Activated CD4-positive, alpha-beta memory T cell treated with anti-CD3 and anti-CD28 coated beads, Interleukin-2, amount 10 ng/mL, durations not matched to agents 7 days and 5 days (primary cell): ENCODE measurements around the gene TCP10L. TPM values are rescaled to one million over a fixed set of nuclear protein-coding genes. Genes with fewer than 3 reads are reported as not detected.
"Not testable (repeated sequence)": the region's sequence is repeated elsewhere in the genome, so short reads cannot be mapped to it uniquely, and the experiment has no call there.

ENCODE experiments used
- CTCF ChIA-PET: fragments of 350-600 bp; sonication (Branson Sonifier 250); formaldehyde crosslinking; loops from one replicate; lab custom pipeline; 2021; ENCODE audit warnings: antibody characterized with exemption, inconsistent platforms; lab: Charles Lee
- POLR2A ChIA-PET: fragments of 350-600 bp; sonication (Branson Sonifier 250); formaldehyde crosslinking; loops from one replicate; lab custom pipeline; 2021; ENCODE audit warnings: antibody characterized with exemption; lab: Charles Lee
- DNase-seq: peaks from one replicate; pipeline ENCODE4 v3.0.0-alpha.2; 2020
- H3K27ac Mint-ChIP-seq: one replicate; pipeline ENCODE4 v1.8.0; 2021; ENCODE audit warnings: mild to moderate bottlenecking, mixed read lengths
- H3K27me3 Mint-ChIP-seq: one replicate; pipeline ENCODE4 v1.8.0; 2021; ENCODE audit warnings: mixed read lengths
- H3K36me3 Mint-ChIP-seq: one replicate; pipeline ENCODE4 v1.8.0; 2021; ENCODE audit warnings: low read depth, mixed read lengths
- H3K4me1 Mint-ChIP-seq: one replicate; pipeline ENCODE4 v1.8.0; 2021; ENCODE audit warnings: mixed read lengths
- H3K4me3 Mint-ChIP-seq: one replicate; pipeline ENCODE4 v1.8.0; 2021; ENCODE audit warnings: mild to moderate bottlenecking, mixed read lengths
- H3K9me3 Mint-ChIP-seq: one replicate; pipeline ENCODE4 v1.8.0; 2021; ENCODE audit warnings: mixed read lengths
- total RNA-seq, 2 experiments: library from RNA; stranded (reverse); gene quantifications; one replicate each; pipeline ENCODE4 v1.2.3, GENCODE V29; 2021

The TCP10L gene
- total RNA-seq, 2 experiments from 2014 or later, result 0.53 to 0.95 TPM

- Mint-ChIP-seq H3K27me3 (peaks cover 6% of the 10 kb centered on the region), H3K4me3 (no peak overlapping the region), H3K4me1 (no peaks in the 10 kb centered on the region), H3K9me3 (peaks cover 14% of the 10 kb centered on the region), H3K27ac (no peak overlapping the region), H3K36me3 (peaks cover 6% of the 10 kb centered on the region)
- POLR2A ChIA-PET, result no interaction called here
- CTCF ChIA-PET, result no interaction called here
- no peak for DNase-seq
These were observed 22.4 kb downstream of the TCP10L start for GRCh38 chr21:32562915-32563314.

GRCh38 chr21:32562426-32562825 is 22.9 kb downstream of the TCP10L start:
- POLR2A ChIA-PET, result no interaction called here
- DNase-seq, result no peak
- H3K27me3 Mint-ChIP-seq, result peaks cover 6% of the 10 kb centered on the region
- H3K27ac Mint-ChIP-seq, result no peak overlapping the region
- CTCF ChIA-PET, result no interaction called here
- H3K9me3 Mint-ChIP-seq, result peaks cover 14% of the 10 kb centered on the region
- peaks cover 6% of the 10 kb centered on the region for H3K36me3 Mint-ChIP-seq
- no peak overlapping the region for H3K4me3 Mint-ChIP-seq
- no peaks in the 10 kb centered on the region for H3K4me1 Mint-ChIP-seq

- POLR2A ChIA-PET, H3K4me3 Mint-ChIP-seq, H3K27me3 Mint-ChIP-seq, H3K36me3 Mint-ChIP-seq, DNase-seq, H3K4me1 Mint-ChIP-seq, H3K27ac Mint-ChIP-seq: not testable (repeated sequence)
- CTCF ChIA-PET, result interaction anchor here (0.6 to 2.3 kb wide), 3 partner anchors 8 to 1002 kb away, joined by 4 to 8 read pairs (median 5); no protein-coding TSS in a partner anchor
- peaks cover 11% of the 10 kb centered on the region for H3K9me3 Mint-ChIP-seq
These were observed 23.8 kb downstream of the TCP10L start for GRCh38 chr21:32561476-32561875.

- Mint-ChIP-seq H3K4me1 (no peaks in the 10 kb centered on the region), H3K4me3 (no peak overlapping the region), H3K36me3 (no peaks in the 10 kb centered on the region), H3K27me3 (peaks cover 6% of the 10 kb centered on the region), H3K9me3 (peaks cover 11% of the 10 kb centered on the region), H3K27ac (no peak overlapping the region)
- POLR2A ChIA-PET, result no interaction called here
- no peak for DNase-seq
- CTCF ChIA-PET, result interaction anchor here (1.2 to 2.3 kb wide), 3 partner anchors 8 to 40 kb away, joined by 3 to 8 read pairs (median 5); no protein-coding TSS in a partner anchor
These were observed 24.4 kb downstream of the TCP10L start for GRCh38 chr21:32560896-32561295.

GRCh38 chr21:32559006-32559610 is 26.2 kb downstream of the TCP10L start:
- H3K36me3 Mint-ChIP-seq, result no peaks in the 10 kb centered on the region
- H3K27me3 Mint-ChIP-seq, result no peaks in the 10 kb centered on the region
- H3K9me3 Mint-ChIP-seq, result no peaks in the 10 kb centered on the region
- DNase-seq, result no peak
- ChIA-PET CTCF (no interaction called here), POLR2A (no interaction called here)
- no peak overlapping the region for H3K4me3 Mint-ChIP-seq
- no peak overlapping the region for H3K27ac Mint-ChIP-seq
- no peaks in the 10 kb centered on the region for H3K4me1 Mint-ChIP-seq

GRCh38 chr21:32558106-32558505 is 27.2 kb downstream of the TCP10L start:
- H3K4me1 Mint-ChIP-seq, result no peaks in the 10 kb centered on the region
- CTCF ChIA-PET, result no interaction called here
- no peaks in the 10 kb centered on the region for H3K27me3 Mint-ChIP-seq
- no peak overlapping the region for H3K27ac Mint-ChIP-seq
- no peaks in the 10 kb centered on the region for H3K36me3 Mint-ChIP-seq
- DNase-seq, result no peak
- H3K9me3 Mint-ChIP-seq, result no peaks in the 10 kb centered on the region
- POLR2A ChIA-PET, result no interaction called here
- no peak overlapping the region for H3K4me3 Mint-ChIP-seq

- POLR2A ChIA-PET, result no interaction called here
- Mint-ChIP-seq H3K4me3 (no peak overlapping the region), H3K36me3 (no peaks in the 10 kb centered on the region), H3K27ac (no peak overlapping the region), H3K4me1 (no peaks in the 10 kb centered on the region), H3K27me3 (no peaks in the 10 kb centered on the region), H3K9me3 (no peaks in the 10 kb centered on the region)
- CTCF ChIA-PET, result no interaction called here
- DNase-seq, result no peak
These were observed 30.3 kb downstream of the TCP10L start for GRCh38 chr21:32554832-32555638.

GRCh38 chr21:32549886-32550285 is 35.4 kb downstream of the TCP10L start:
- ChIA-PET POLR2A (no interaction called here), CTCF (no interaction called here)
- no peak overlapping the region for H3K27ac Mint-ChIP-seq
- H3K4me3 Mint-ChIP-seq, result no peak overlapping the region
- H3K9me3 Mint-ChIP-seq, result no peaks in the 10 kb centered on the region
- no peaks in the 10 kb centered on the region for H3K4me1 Mint-ChIP-seq
- H3K36me3 Mint-ChIP-seq, result no peaks in the 10 kb centered on the region
- no peak for DNase-seq
- H3K27me3 Mint-ChIP-seq, result no peaks in the 10 kb centered on the region

GRCh38 chr21:32549440-32549839 is 35.9 kb downstream of the TCP10L start:
- H3K4me3 Mint-ChIP-seq, result no peak overlapping the region
- no peak overlapping the region for H3K27ac Mint-ChIP-seq
- DNase-seq, result no peak
- no peaks in the 10 kb centered on the region for H3K4me1 Mint-ChIP-seq
- ChIA-PET CTCF (no interaction called here), POLR2A (no interaction called here)
- no peaks in the 10 kb centered on the region for H3K9me3 Mint-ChIP-seq
- no peaks in the 10 kb centered on the region for H3K36me3 Mint-ChIP-seq
- no peaks in the 10 kb centered on the region for H3K27me3 Mint-ChIP-seq

GRCh38 chr21:32548978-32549377 is 36.3 kb downstream of the TCP10L start:
- no peak overlapping the region for H3K4me3 Mint-ChIP-seq
- ChIA-PET CTCF (no interaction called here), POLR2A (no interaction called here)

GRCh38 chr21:32547018-32547417 is 38.3 kb downstream of the TCP10L start:
- Mint-ChIP-seq H3K4me3 (no peak overlapping the region), H3K27me3 (no peaks in the 10 kb centered on the region), H3K27ac (no peak overlapping the region), H3K36me3 (no peaks in the 10 kb centered on the region), H3K9me3 (no peaks in the 10 kb centered on the region), H3K4me1 (no peaks in the 10 kb centered on the region)
- POLR2A ChIA-PET, result no interaction called here
- no peak for DNase-seq
- CTCF ChIA-PET, result no interaction called here

More at GRCh38 chr21:32548978-32549377, 36.3 kb downstream of the TCP10L start:
- no peak for DNase-seq
- H3K36me3 Mint-ChIP-seq, result no peaks in the 10 kb centered on the region
- no peaks in the 10 kb centered on the region for H3K4me1 Mint-ChIP-seq
- H3K27ac Mint-ChIP-seq, result no peak overlapping the region
- H3K27me3 Mint-ChIP-seq, result no peaks in the 10 kb centered on the region
- H3K9me3 Mint-ChIP-seq, result no peaks in the 10 kb centered on the region

- Mint-ChIP-seq H3K4me1 (no peaks in the 10 kb centered on the region), H3K36me3 (no peaks in the 10 kb centered on the region), H3K9me3 (no peaks in the 10 kb centered on the region), H3K27ac (no peak overlapping the region), H3K4me3 (no peak overlapping the region), H3K27me3 (no peaks in the 10 kb centered on the region)
- POLR2A ChIA-PET, result no interaction called here
- CTCF ChIA-PET, result no interaction called here
- DNase-seq, result no peak
These were observed 39.3 kb downstream of the TCP10L start for GRCh38 chr21:32545948-32546441.

- H3K9me3 Mint-ChIP-seq, result no peaks in the 10 kb centered on the region
- H3K4me1 Mint-ChIP-seq, result no peaks in the 10 kb centered on the region
- no peak overlapping the region for H3K27ac Mint-ChIP-seq
- H3K36me3 Mint-ChIP-seq, result no peaks in the 10 kb centered on the region
- ChIA-PET CTCF (no interaction called here), POLR2A (no interaction called here)
- H3K27me3 Mint-ChIP-seq, result no peaks in the 10 kb centered on the region
- no peak for DNase-seq
- no peak overlapping the region for H3K4me3 Mint-ChIP-seq
These were observed 40.6 kb downstream of the TCP10L start for GRCh38 chr21:32544697-32545096.
